ENCODE data around the gene SLC17A9.
"Not testable (repeated sequence)": the region's sequence is repeated elsewhere in the genome, so short reads cannot be mapped to it uniquely, and the experiment has no call there.

The SLC17A9 gene

DNA sequence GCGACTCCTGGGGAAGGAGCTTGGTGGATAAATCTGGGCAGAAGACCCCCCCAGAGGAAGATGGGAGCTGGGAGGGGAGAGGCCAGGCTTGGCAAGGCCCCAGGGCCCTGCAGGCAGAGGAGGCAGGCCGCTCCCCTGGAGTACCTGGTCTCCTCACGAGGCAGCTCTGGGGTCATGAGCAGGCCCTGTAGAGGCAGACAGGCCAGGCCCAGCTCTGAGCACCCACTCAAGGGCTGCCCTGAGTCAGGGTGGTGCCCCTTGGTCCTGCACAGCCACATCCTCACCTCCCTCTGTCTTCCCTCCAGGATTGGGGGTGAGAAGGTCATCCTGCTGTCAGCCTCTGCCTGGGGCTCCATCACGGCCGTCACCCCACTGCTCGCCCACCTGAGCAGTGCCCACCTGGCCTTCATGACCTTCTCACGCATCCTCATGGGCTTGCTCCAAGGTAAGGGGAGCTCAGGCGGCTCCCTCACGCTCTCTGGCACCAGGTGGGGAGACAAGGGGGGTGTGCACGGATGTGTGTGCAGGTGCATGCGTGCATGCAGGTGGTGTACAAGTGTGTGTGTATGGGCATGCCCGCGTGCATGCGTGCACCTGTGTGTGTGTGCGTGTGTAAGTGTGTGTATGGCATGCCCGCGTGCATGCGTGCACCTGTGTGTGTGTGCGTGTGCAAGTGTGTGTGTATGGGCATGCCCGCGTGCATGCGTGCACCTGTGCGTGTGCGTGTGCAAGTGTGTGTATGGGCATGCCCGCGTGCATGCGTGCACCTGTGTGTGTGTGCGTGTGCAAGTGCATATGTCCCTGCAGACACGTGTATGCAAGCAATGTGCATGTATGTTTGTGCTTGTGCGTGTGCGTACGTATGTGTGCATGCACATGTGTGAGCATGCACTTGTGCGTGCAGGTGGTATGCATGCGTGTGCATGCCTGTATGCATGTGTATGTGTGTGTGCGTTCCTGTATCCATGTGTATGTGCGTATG is 4.9 kb downstream of the SLC17A9 start:
- no peak for DNase-seq

DNA sequence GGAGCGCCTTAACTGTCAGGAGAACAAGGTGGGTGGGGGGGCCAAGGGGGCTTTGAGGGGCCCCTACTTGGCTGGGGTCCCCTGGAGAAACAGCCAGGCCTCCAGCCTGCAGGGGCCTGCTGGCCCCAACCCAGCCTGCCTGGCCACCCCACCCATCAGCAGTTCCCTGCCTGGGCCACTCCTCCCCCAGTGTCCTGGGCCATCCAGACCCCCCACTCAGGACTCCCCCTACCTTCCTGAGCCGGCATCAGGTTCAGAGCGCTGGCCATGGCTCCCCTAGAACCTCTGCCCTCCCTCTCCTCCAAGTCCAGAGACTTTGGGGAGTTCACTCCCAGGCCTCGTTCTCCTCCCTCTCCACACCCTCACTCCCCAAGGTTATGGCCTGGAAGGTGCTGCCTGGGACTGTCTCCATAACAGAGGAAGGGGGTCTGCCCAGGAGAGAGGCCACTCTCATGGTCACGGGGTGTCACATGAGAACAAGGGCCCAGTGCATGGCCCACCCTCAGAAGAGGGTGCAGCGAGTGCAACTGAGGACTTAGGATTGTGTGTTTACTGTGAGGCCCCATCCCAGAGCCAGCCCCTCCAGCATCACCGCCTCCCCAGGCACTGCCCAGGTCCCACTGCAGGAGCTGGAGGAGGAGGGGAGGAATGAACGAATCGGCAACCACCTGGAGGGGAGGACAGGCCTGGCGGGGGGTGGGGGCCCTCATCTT is 6.0 kb downstream of the SLC17A9 start:
- no peak for DNase-seq

DNA sequence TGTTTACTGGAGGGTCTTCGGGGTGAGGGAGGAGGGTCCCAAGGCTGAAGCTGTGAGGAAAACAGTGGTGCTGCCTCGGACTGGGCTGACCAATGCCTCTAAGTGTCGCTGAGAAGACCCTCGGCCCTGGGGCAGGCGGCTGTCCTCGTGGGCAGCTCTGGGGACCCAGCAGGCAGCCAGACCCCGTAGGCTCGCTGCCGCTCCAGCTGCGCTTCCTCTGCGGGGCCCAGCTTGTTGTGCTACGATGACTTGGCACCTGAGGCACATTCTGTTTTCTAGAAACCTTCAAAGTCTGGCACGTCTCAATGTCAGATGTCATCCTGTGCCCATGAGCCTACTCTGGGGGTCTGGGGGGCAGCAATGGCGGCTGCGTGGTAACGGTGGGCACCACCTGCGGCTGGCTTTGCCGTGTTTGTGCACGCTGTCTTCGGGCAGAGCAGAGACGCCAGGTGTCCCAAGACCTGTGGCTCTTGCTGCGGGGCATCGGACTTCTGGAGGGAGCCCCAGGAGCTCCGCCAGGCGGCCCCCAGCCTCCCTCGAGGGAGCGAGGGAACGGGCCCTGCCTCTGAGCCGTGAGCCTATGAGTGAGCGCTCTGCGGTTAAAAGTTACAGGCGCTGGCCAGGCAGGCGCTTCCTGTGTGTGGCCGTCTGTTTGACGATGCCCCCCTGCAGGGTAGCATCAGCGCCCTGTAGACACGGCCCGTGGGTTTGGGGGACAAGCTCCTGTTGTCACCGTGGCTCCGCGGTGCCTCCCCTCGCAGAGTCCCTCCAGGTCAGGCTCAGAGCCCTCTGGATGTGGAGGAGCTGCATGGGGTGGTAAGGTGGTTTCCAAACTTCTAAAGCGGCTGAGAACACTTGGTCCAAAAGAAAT is 6.8 kb downstream of the SLC17A9 start:
- DNase-seq: no peak

DNA sequence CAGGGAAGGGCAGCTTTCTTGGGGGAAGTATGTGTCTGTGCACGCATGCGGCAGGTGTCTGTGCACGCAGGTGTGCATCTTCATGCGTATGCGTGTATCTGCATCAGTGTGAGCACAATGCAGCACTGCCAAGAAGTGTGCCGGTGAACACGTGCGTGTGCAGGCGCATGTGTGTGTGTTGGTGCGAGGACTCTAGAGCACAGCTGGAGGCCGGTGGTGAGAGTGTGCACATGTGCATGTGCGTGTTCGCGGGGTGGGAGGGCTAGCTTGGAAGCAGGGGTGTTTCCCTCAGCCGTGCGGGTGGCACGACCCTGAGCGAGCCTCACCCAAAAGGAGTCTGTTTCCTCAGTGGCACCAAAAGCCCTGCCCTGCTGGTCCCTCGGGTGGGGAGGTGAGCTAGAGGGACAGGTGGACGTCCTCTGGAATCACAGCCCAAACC is 7.5 kb downstream of the SLC17A9 start:
- no peak for DNase-seq

DNA sequence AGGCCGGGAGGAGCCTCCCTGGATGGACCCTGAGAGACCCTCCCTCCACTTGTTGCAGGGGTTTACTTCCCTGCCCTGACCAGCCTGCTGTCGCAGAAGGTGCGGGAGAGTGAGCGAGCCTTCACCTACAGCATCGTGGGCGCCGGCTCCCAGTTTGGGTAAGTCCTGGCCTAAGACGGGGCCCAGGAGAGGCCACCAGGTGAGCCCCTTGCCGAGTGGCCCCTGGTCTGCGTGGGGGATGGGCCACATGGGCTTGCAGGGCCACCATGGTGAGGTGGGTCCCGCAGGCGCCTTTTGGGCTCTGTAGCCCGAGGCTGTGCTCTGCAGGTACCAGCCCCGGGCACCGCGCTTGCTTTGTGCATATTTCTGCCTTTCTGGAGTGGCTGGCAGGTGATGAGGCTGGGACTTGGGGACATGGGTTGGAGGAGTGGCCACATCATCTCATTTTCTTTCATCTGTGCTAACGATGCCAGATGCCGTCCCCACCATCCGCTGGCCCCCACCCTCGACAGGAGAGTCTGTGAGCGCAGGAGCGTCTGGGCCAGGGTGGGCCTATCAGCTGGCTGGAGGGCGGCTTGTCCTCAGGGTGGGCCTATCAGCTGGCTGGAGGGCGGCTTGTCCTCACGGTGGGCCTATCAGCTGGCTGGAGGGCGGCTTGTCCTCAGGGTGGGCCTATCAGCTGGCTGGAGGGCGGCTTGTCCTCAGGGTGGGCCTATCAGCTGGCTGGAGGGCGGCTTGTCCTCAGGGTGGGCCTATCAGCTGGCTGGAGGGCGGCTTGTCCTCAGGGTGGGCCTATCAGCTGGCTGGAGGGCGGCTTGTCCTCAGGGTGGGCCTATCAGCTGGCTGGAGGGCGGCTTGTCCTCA is 8.2 kb downstream of the SLC17A9 start:
- not testable (repeated sequence) for DNase-seq

DNA sequence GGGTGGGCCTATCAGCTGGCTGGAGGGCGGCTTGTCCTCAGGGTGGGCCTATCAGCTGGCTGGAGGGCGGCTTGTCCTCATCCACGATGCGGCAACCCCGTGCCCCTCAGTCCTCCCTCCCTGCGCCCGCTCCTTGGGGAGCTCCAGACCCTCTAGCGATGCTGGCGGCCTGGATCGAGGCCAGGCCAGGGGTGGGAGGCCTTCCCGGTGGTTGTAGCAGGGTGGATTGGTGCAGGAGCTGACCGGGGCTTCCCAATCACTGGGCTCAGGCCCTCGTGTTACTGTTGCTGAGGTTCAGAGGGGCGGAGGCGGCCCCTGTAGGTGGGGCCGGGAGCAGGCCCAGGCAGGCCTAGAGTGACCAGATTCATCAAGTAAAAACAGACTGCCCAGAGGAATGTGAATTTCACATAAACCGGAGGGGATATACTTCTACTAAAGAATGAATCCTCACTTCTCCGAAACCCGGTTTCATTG is 8.8 kb downstream of the SLC17A9 start:
- DNase-seq: no peak

DNA sequence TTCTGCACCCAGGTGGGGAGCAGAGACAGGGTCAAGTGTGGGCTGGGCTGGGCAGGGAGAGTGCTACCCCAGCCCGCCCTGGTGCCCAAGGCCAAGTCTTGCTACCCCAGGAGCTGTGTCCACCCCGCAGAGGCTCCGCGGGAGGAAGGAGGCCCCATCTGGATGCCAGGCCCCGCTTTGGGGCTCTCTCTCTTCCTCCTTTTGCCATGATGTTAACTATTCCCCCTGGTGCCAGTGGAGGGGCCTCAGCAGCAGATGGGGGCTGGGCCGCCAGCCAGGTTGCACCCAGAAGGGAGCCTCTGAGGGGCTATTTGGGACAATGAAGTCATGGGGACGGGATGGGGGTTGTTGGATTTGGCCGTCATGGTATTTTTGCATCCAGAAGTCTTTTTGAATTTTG is 9.3 kb downstream of the SLC17A9 start:
- no peak for DNase-seq

DNA sequence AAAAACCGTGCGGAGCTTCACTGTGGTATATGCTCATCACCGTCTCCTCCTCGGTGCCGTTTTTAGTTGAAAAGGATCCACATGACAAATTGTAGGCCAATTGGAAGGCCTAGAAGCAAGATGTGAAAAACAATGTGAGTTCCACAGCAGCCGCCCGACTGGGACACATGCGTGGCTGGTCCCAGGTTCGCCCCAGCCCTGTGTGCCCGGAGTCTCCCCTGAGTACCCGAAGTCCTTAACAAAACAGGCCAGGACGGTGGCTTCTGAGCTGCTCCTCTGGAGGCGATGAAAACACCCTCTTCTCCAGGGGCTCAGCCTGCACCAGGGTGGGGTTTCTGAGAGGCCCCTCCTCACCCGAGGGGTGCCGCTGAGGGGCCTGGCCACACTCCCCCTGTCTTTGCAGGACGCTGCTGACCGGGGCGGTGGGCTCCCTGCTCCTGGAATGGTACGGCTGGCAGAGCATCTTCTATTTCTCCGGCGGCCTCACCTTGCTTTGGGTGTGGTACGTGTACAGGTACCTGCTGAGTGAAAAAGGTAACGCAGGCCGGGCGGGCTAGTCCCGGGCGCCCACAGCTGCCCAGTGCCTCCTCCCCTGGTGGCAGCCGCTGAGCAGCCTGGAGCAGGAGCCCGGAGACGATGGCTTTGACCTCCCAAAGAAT is 9.8 kb downstream of the SLC17A9 start:
- DNase-seq: no peak

DNA sequence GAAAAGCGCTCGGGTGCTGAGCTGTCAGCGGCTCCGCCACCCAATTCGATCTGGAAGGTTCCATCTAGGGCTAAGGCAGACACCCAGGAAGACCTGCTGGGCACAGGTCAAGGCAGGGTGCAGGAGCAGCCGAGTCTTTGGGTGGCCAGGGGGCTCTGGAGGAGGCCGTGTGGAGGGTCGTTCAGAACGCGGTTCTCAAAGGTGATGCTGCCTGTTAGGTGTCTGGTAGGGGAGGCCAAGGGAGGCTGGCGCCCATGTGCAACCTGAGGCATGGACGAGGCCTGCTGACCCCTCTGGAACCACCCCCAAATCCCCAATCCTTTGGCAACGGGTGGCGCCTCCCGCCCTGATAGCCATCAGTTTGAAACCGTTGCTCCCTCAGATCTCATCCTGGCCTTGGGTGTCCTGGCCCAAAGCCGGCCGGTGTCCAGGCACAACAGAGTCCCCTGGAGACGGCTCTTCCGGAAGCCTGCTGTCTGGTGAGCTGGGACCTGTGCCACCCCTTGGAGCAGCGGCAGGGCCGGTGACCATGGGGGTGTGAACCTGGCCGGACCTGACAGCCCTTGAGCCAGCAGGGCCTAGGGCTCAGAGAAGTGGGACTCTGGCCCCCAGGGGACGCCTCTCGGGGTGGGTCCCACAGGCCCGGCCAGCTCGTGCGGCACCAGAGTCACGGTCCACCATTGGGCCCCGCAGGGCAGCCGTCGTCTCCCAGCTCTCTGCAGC is 10.5 kb downstream of the SLC17A9 start:
- DNase-seq: no peak

DNA sequence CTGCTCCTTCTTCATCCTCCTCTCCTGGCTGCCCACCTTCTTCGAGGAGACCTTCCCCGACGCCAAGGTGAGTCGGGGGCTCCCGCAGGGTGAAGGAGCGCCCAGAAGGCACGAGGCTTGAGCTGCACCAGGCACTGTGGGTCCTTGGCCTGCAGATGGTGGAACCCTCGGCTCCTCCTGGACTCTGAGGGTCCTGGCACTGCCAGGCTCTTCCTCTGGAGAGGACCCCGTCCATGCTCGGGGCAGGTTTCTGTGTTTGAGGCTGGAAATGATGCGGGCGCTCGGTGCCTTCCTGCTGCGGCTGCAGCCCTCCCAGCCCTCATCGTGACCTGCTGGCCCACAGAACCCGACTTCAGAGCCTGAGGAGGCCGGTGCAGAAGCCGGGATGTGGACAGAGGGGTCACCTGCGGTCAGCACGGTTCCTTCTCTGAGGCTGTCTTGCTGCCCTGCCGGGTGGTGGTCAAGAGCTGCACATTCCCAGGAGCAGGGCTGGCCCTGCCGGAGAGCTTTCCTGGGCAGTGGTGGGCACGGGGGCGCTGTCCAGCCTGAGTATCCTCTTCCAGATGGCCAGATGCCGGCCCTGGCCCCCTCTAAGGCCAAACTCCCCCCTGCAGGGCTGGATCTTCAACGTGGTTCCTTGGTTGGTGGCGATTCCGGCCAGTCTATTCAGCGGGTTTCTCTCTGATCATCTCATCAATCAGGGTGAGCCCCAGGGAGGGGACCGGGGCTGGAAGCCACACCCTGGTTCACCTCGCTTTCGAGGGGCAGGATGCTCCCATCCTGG is 11.3 kb downstream of the SLC17A9 start:
- no peak for DNase-seq

DNA sequence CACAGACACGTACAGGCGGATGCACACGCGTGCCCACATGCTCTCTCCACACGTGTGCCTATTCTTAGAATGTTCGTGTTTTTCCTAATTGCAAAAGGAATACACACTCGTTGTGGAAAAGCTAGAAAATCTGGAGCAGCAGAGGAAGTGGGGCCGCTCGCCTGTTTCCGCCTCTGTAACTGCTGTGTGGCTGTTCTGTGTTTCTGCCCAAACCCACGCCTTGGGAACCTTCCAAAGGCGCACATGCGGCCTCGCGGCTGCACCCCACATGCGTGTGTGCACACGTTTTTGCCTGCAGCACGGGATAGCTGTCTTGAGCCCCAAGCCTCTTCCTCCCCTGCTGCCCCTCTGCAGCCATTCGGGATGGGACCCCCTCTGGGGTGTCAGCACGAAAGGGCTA is 12.2 kb downstream of the SLC17A9 start:
- no peak for DNase-seq

DNA sequence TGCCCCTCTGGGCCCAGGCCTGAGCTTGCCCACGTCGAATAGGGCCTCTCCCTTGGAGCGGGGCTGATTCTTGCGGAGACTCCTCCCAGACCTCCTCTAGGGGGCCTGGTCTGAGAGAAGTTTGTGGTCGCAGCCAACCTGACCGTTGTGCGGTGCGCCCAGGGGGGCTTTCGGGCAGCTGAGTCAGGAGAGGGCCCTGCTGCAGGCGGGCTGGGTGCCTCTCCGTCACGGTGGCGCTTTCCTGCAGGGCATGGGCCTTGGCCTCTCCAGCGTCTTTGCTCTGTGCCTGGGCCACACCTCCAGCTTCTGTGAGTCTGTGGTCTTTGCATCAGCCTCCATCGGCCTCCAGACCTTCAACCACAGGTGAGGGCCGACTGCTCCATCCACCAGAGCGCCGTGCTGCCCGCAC is 12.9 kb downstream of the SLC17A9 start:
- DNase-seq: no peak

DNA sequence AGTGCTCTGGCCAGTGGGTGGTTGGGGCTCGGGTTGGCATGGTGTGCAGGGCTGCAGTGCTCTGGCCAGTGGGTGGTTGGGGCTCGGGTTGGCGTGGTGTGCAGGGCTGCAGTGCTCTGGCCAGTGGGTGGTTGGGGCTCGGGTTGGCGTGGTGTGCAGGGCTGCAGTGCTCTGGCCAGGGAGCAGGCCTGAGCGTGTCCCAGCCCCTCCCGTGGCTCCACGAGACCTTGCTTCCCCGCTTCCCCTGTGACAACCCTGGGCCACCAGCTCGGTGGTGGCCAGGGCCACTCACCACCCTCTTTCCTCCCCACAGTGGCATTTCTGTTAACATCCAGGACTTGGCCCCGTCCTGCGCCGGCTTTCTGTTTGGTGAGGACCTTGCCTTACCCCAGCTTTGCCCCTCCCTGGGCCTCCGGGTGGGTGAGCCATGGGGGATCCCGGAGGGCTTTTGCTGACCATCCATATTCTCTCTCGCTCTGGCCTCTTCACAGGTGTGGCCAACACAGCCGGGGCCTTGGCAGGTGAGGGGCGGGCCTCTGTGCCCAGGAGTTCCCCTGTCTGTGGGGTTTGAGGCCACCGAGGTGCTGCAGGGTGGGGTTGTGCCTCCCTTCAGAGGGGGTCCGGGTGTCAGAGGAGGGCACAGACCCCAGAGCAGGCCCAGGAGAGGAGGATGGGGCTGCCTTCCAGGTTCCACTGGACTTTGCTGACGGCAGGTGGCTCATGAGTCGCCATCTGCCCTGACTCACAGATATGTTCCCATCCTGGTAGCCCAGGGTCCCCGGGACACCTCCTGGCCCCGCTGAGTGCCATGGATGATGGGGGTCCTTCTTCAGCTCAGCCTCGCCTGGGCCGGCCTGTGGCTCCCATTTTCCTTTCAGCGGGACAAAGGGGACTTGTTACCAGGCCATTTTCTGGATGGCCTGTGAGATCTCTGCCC is 14.0 kb downstream of the SLC17A9 start:
- no peak for DNase-seq

DNA sequence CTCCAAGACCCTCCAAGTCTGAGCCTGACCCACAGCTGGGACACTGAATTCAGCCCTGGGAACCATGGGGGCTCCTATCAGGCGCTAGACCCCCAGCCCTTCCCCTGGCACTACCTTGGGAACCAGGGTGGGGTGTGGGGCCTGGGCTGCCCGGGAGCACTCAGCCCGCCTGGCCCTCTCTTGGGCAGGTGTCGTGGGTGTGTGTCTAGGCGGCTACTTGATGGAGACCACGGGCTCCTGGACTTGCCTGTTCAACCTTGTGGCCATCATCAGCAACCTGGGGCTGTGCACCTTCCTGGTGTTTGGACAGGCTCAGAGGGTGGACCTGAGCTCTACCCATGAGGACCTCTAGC is 14.6 kb downstream of the SLC17A9 start:
- no peak for DNase-seq

DNA sequence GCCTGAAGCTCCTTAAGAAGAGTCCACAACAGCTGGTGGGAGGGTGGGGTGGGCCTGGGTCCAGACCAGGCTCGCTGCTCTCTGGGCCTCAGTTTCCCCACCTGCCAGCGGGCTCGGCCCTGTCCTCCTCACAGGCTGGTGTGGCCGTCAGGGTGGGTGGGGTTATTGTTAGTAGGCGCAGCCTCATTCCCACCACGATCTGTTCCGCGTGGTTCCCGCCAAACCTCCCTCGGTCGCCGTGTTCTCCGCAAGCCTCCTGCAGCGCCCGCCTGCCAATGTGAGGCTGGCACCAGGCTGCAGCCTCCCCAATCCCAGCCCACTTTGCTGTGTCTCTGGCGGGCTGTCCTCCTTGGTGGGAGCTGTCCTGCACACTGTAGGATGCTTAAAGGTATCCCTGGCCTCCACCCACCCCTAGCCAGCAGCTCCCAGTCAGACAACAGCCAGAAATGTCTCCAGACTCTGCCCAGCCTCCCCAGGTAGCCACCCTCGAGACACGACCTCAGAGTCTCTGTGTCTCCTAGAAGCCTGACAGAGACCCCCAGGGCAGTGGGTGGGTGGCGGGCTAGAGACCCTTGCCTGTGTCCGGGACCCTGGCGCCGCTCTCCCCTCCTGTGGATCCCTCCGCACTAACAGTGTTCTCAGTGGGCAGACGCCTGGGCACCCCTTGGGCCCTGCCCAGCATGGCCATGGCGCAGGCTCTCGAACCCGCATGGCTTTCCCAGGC is 15.3 kb downstream of the SLC17A9 start:
- no peak for DNase-seq

DNA sequence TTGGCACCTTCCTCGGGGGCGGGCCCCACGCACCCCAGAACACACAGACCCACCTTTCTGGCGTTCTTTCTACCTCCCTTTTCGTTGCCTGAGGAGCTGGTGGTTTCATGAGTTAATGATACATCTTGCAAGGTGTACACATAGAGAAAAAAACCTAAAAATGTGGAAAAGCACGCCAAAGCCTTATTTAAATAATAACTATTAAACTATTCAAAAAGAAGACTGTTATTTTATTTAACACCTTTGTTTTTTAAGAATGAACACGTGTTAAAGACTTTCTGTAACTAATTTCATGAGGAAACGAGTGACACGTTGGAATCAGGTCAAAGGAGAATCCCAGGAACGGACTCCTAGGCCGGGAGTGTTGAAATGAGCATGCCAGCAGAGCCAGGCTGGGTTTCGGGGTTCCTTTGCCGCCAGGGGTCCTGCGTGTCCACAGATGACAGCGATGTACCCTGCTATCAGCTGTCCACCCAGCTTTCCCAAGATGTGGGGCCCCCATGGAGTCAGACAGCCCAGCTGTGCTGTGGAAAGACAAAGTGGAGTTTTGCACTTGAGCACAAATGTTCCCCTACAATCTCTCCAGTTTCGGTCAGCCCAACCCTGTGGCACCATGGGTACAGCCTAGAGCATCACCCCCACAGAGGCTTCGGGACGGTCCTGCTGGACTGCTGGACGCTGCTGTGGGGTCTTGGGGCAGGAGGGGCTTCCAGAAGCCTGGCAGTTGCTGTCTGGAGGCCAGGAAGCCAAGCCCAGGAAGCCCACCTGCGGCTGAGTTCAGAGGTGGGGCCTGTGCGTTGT is 16.1 kb downstream of the SLC17A9 start:
- DNase-seq: no peak

DNA sequence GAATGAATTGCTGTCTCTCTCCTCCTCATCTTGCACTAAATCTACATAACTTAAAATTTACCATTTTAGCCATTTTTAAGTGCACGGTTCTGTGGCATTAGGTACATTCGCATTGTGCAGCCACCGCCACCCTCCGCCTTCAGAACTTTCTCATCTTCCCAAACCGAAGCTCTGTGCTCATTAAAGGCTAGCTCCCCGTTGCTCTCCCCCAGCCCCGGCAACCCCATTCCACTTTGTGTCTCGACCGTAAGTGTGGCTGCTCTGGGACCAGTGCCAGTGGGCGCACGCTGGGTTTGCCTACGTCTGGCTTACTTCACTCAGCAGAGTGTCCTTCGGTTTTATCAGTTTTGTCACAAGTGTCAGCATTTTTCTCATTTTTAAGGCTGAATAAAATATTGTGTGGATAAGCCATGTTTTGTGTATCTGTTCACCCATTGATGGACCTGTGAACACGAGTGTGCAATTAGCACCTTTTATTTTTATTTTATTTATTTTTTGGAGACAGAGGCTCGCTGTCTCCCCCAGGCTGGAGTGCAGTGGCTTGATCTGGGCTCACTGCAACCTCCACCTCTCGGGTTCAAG is 16.8 kb downstream of the SLC17A9 start:
- no peak for DNase-seq

Measured in KG1 (cell line).